SK-N-SH treated with all-trans-retinoic acid at 6 μM for 48 hours (cell line): ENCODE measurements around the gene CPXM2.

ENCODE experiments used
- BACH2 ChIP-seq: fragments of 250-450 bp; sonication (Bioruptor Pico); IDR thresholded peaks from 2 replicates; pipeline ENCODE4 v1.9.0; 2021; ENCODE audit warnings: mild to moderate bottlenecking, borderline replicate concordance
- ESRRG ChIP-seq: fragments of 250-450 bp; sonication (Bioruptor Pico); IDR thresholded peaks from 2 replicates; pipeline ENCODE4 v1.6.1; 2021; ENCODE audit warnings: mild to moderate bottlenecking
- GLIS3 ChIP-seq: fragments of 250-450 bp; sonication (Bioruptor Pico); IDR thresholded peaks from 2 replicates; pipeline ENCODE4 v1.5.0; 2020; ENCODE audit warnings: mild to moderate bottlenecking, moderate library complexity
- ISL1 ChIP-seq: fragments of 250-450 bp; sonication (Bioruptor Pico); IDR thresholded peaks from 2 replicates; pipeline ENCODE4 v2.1.2; 2022; ENCODE audit warnings: mild to moderate bottlenecking, moderate library complexity
- TOX ChIP-seq: fragments of 250-450 bp; sonication (Bioruptor Pico); IDR thresholded peaks from 2 replicates; pipeline ENCODE4 v1.8.0; 2021; ENCODE audit warnings: mild to moderate bottlenecking, moderate library complexity, borderline replicate concordance
- ZFP30 ChIP-seq: fragments of 450-650 bp; formaldehyde crosslinking; IDR thresholded peaks from 2 replicates; pipeline ENCODE4 v1.5.0; 2022; ENCODE audit warnings: mild to moderate bottlenecking, moderate library complexity
- ZNF565 ChIP-seq: fragments of 450-650 bp; formaldehyde crosslinking; conservative IDR thresholded peaks from 2 replicates; pipeline ENCODE4 v1.5.0; 2020; ENCODE audit warnings: low read depth, mild to moderate bottlenecking, moderate library complexity
- ZNF70 ChIP-seq: fragments of 450-650 bp; formaldehyde crosslinking; IDR thresholded peaks from 2 replicates; pipeline ENCODE4 v1.5.0; 2020; ENCODE audit warnings: mild to moderate bottlenecking, moderate library complexity
- TF ChIP-seq, protein P1 (sequence below): fragments of 250-450 bp; sonication (Bioruptor Pico); IDR thresholded peaks from 2 replicates; pipeline ENCODE4 v1.5.1; 2021; ENCODE audit warnings: mild to moderate bottlenecking, moderate library complexity

DNA sequence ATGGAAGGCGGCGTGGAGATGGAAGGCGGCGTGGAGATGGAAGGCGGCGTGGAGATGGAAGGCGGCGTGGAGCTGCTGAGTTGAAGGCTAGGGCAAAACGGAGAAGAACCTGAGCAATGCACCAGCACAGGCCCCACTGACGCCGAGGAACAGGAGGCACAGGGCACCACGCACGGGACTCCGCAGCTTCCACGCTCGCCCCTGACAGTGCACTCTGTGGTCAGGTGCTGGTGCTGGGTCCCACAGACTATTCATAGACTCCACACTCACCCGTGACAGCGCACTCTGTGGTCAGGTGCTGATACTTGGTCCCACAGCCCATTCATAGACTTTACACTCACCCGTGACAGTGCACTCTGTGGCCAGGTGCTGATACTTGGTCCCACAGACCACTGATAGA is 34.0 kb downstream of the CPXM2 start:
- no peak for TF ChIP-seq BACH2 (CRISPR knock-in tag)
- TF ChIP-seq ZFP30 (CRISPR knock-in tag), result no peak
- TF ChIP-seq GLIS3 (CRISPR knock-in tag), result no peak
- TF ChIP-seq ZNF565 (CRISPR knock-in tag), result no peak
- TF ChIP-seq, protein P1, sequence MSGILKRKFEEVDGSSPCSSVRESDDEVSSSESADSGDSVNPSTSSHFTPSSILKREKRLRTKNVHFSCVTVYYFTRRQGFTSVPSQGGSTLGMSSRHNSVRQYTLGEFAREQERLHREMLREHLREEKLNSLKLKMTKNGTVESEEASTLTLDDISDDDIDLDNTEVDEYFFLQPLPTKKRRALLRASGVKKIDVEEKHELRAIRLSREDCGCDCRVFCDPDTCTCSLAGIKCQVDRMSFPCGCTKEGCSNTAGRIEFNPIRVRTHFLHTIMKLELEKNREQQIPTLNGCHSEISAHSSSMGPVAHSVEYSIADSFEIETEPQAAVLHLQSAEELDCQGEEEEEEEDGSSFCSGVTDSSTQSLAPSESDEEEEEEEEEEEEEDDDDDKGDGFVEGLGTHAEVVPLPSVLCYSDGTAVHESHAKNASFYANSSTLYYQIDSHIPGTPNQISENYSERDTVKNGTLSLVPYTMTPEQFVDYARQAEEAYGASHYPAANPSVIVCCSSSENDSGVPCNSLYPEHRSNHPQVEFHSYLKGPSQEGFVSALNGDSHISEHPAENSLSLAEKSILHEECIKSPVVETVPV, result no peak
- TF ChIP-seq ZNF70, result no peak
- no peak for TF ChIP-seq ISL1 (CRISPR knock-in tag)
- no peak for TF ChIP-seq TOX (CRISPR knock-in tag)
- no peak for TF ChIP-seq ESRRG (CRISPR knock-in tag)
